HG02798 (cell line): ENCODE results near the gene ENO3.

ENCODE experiments used
- ATAC-seq: cut with Tn5 transposase; IDR thresholded peaks from one replicate; pipeline ENCODE4 v1.9.1; 2021; ENCODE audit warnings: mild to moderate bottlenecking; ENCODE audit not compliant: unreplicated experiment, poor library complexity

ENO3 gene

DNA sequence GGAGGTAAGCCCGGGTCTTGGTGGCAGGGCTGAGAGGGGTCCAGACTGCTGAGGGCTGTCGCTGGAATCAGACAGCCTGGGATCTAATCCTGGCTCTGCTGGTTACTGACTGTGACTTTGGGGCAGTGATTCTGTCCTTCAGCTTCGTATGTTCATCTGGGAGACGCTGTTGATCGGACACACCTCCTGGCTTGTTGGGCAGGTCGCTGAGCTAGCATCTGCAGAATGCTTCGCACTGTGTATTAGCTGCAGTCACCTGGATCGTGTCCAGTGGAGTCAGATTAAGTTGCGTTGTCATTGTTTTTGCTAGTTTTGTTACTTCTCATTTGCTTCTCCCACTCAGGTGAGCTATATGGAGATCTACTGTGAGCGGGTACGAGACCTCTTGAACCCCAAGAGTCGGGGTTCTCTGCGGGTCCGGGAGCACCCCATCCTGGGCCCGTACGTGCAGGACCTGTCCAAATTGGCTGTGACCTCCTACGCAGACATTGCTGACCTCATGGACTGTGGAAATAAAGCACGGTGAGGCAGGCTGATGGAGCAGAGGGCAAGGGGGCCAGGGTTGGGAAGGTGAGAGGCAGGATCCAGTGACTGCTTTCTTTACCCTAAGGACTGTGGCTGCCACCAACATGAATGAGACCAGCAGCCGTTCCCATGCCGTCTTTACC, 51.3 kb downstream of the ENO3 start:
- no peak for ATAC-seq

DNA sequence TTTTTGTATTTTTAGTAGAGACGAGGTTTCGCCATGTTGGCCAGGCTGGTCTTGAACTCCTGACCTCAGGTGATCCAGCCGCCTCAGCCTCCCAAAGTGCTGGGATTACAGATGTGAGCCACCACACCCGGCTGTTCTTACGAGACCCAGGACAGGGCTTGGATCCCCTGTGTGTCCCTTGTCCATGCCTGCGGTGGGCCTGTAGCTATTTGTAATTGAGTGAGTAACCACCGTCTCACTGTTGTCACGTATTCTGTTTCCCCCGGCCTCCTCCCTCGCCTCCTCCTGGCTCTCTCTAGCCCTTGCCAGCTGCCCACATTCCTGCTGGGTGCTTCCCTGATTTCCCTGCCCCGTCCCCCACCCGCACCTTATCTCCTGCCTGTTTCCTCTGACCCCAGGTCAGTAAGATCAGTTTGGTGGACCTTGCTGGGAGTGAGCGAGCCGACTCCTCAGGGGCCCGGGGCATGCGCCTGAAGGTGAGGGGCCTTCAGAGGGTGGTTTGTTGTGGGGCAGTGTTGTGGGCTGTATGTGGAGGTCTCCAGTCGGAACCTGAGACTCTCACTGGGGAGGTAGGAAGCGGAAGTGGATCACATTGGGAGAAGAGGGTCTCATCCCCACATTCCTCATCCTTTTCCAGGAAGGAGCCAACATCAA, 52.4 kb downstream of the ENO3 start:
- no peak for ATAC-seq
